ENCODE measurements around the gene ACAP3.
A peak's percentile ranks its signal among the peaks of the same experiment; 100 is the strongest.

Gene ACAP3

GRCh38 chr1:1285102-1285571, 22.6 kb downstream of the ACAP3 start:
- DNase-seq (ENCODE audit: low read depth) = no peak

GRCh38 chr1:1284221-1285101, 23.3 kb downstream of the ACAP3 start:
- no peak for DNase-seq (ENCODE audit: low read depth)

GRCh38 chr1:1283821-1284220, 23.9 kb downstream of the ACAP3 start:
- no peak for DNase-seq (ENCODE audit: low read depth)

GRCh38 chr1:1282998-1283397, 24.7 kb downstream of the ACAP3 start:
- DNase-seq (ENCODE audit: low read depth) = no peak

- DNase-seq (ENCODE audit: low read depth) = no peak
Measured at GRCh38 chr1:1281533-1282321, 26.0 kb downstream of the ACAP3 start.

- no peak for DNase-seq (ENCODE audit: low read depth)
Measured at GRCh38 chr1:1280782-1281481, 26.8 kb downstream of the ACAP3 start.

GRCh38 chr1:1279028-1279427, 28.7 kb downstream of the ACAP3 start:
- DNase-seq (ENCODE audit: low read depth) = no peak

GRCh38 chr1:1278620-1279019, 29.1 kb downstream of the ACAP3 start:
- no peak for DNase-seq (ENCODE audit: low read depth)

- DNase-seq (ENCODE audit: low read depth) = no peak
Measured at GRCh38 chr1:1275836-1276235, 31.9 kb downstream of the ACAP3 start.

GRCh38 chr1:1274931-1275431, 32.7 kb downstream of the ACAP3 start:
- no peak for DNase-seq (ENCODE audit: low read depth)

- no peak for DNase-seq (ENCODE audit: low read depth)
Measured at GRCh38 chr1:1274299-1274930, 33.3 kb downstream of the ACAP3 start.

GRCh38 chr1:1273512-1274298, 34.0 kb downstream of the ACAP3 start, which contains the start of gene UBE2J2:
UBE2J2 (minus strand) TSS chr1:1273854; CDS start chr1:1267992, 5,862 bp downstream.
- DNase-seq (ENCODE audit: low read depth) = peak; percentile 89

GRCh38 chr1:1273209-1273511, 34.6 kb downstream of the ACAP3 start:
- no peak for DNase-seq (ENCODE audit: low read depth)

- no peak for DNase-seq (ENCODE audit: low read depth)
Measured at GRCh38 chr1:1272341-1273208, 35.2 kb downstream of the ACAP3 start.

- no peak for DNase-seq (ENCODE audit: low read depth)
Measured at GRCh38 chr1:1270813-1271212, 36.9 kb downstream of the ACAP3 start.

GRCh38 chr1:1268284-1268682, 39.4 kb downstream of the ACAP3 start:
- no peak for DNase-seq (ENCODE audit: low read depth)

- DNase-seq (ENCODE audit: low read depth) = no peak
Measured at GRCh38 chr1:1267488-1268283, 40.0 kb downstream of the ACAP3 start.

- no peak for DNase-seq (ENCODE audit: low read depth)
Measured at GRCh38 chr1:1264868-1265272, 42.9 kb downstream of the ACAP3 start.

- DNase-seq (ENCODE audit: low read depth) = no peak
Measured at GRCh38 chr1:1264026-1264425, 43.7 kb downstream of the ACAP3 start.
